Keratinocyte (primary cell): ENCODE data around the gene PRKCZ. TPM values are rescaled to one million over a fixed set of nuclear protein-coding genes. Genes with fewer than 3 reads are reported as not detected.

Experiments
- DNase-seq: peaks from one replicate; pipeline ENCODE4 v3.0.0-alpha.2; 2011; ENCODE audit warnings: low read depth, missing footprints, low spot score
- FAIRE-seq: peaks from 2 replicates; lab custom pipeline; 2011; peaks lifted over from hg19 to GRCh38; lab: Jason Lieb, UNC
- H2AFZ ChIP-seq: 2 replicates; pipeline ENCODE4 v1.6.0; 2012; ENCODE audit warnings: low read length, control low read depth, inconsistent platforms; ENCODE audit not compliant: control insufficient read depth
- H3K27ac ChIP-seq: 2 replicates; pipeline ENCODE4 v1.5.1; 2011; ENCODE audit warnings: low read length; ENCODE audit not compliant: control insufficient read depth, insufficient read depth
- H3K27me3 ChIP-seq: 3 replicates; pipeline ENCODE4 v1.6.0; 2011; ENCODE audit warnings: low read length; ENCODE audit not compliant: control insufficient read depth, insufficient read depth; ENCODE audit errors: extremely low read depth
- H3K36me3 ChIP-seq, 2 experiments: 2 replicates in 1 of 2; 3 replicates in 1 of 2; pipeline ENCODE4 v1.5.1; 2011; ENCODE audit warnings: low read length in 2 of 2, mild to moderate bottlenecking in 1 of 2; ENCODE audit not compliant: control insufficient read depth in 2 of 2, insufficient read depth in 2 of 2; ENCODE audit errors: extremely low read depth in 1 of 2
- H3K4me1 ChIP-seq: 3 replicates; pipeline ENCODE4 v1.5.1; 2011; ENCODE audit warnings: low read length; ENCODE audit not compliant: control insufficient read depth, insufficient read depth; ENCODE audit errors: extremely low read depth
- H3K4me2 ChIP-seq: 3 replicates; pipeline ENCODE4 v1.6.0; 2011; ENCODE audit warnings: low read depth, low read length; ENCODE audit not compliant: control insufficient read depth, insufficient read depth; ENCODE audit errors: extremely low read depth
- H3K4me3 ChIP-seq, 3 experiments: fragments of 200-600 bp in 1 of 3; sonication (generic) in 1 of 3; 2 replicates in 2 of 3; 3 replicates in 1 of 3; pipeline ENCODE4 v1.5.1; 2011 to 2016; ENCODE audit warnings: low read length in 3 of 3, mild to moderate bottlenecking in 3 of 3, control low read depth in 2 of 3, inconsistent platforms in 1 of 3, low read depth in 1 of 3, mixed read lengths in 1 of 3, mixed run types in 1 of 3, moderate library complexity in 1 of 3; ENCODE audit not compliant: control insufficient read depth in 2 of 3, insufficient read depth in 2 of 3; ENCODE audit errors: extremely low read depth in 1 of 3
- H3K79me2 ChIP-seq: 2 replicates; pipeline ENCODE4 v1.6.0; 2012; ENCODE audit warnings: low read length; ENCODE audit not compliant: control insufficient read depth, insufficient read depth
- H3K9ac ChIP-seq: 3 replicates; pipeline ENCODE4 v1.6.0; 2011; ENCODE audit warnings: low read length; ENCODE audit not compliant: control insufficient read depth, insufficient read depth; ENCODE audit errors: extremely low read depth
- H3K9me1 ChIP-seq: 3 replicates; pipeline ENCODE4 v1.6.0; 2011; ENCODE audit warnings: low read length; ENCODE audit not compliant: control insufficient read depth, insufficient read depth; ENCODE audit errors: extremely low read depth
- H3K9me3 ChIP-seq: 2 replicates; pipeline ENCODE4 v1.5.1; 2012; ENCODE audit warnings: low read depth, low read length; ENCODE audit not compliant: control insufficient read depth
- H4K20me1 ChIP-seq: 3 replicates; pipeline ENCODE4 v1.6.0; 2011; ENCODE audit warnings: low read length; ENCODE audit not compliant: control insufficient read depth, insufficient read depth; ENCODE audit errors: extremely low read depth
- EZH2 ChIP-seq: IDR thresholded peaks from one replicate; pipeline ENCODE4 v1.6.1; 2012; ENCODE audit warnings: inconsistent platforms, mild to moderate bottlenecking, low read length, moderate library complexity
- dilution Hi-C: fragments of 300-500 bp; cut with MboI; formaldehyde crosslinking; loops from one replicate; pipeline ENCODE4 v1.7.0; 2020; ENCODE audit warnings: low sequenced_read_pairs; ENCODE audit not compliant: extremely low pct_ligation_motif_present
- polyA plus RNA-seq, 5 experiments: library from polyadenylated mRNA; depleted of rRNA in 3 of 5; stranded (reverse) in 3 of 5; stranded (forward) in 1 of 5; unstranded in 1 of 5; fragments of >200 nt; gene quantifications; 1 replicate in 1 of 5; 2 replicates in 3 of 5; 3 replicates in 1 of 5; pipeline versions ENCODE4 v1.2.1 to v1.2.3, GENCODE V29; 2011 to 2012; ENCODE audit warnings: missing spikeins in 2 of 5, low read depth in 1 of 5, low replicate concordance in 1 of 5
- TF ChIP-seq, protein P1 (sequence below), 3 experiments: IDR thresholded peaks in 1 of 3; conservative IDR thresholded peaks in 1 of 3; optimal IDR thresholded peaks in 1 of 3; 2 replicates in 2 of 3; 3 replicates in 1 of 3; pipeline versions ENCODE3 to v1.5.1; 2011; ENCODE audit warnings: low read length in 3 of 3, mild to moderate bottlenecking in 3 of 3, moderate library complexity in 2 of 3, control low read depth in 1 of 3, inconsistent platforms in 1 of 3; ENCODE audit not compliant: insufficient read depth in 2 of 3; ENCODE audit errors: extremely low read depth in 1 of 3

PRKCZ gene
- polyA plus RNA-seq, 1 donor (not counting 4 experiments of a cell fraction or from before 2014, with no cell fraction given): 36.3 TPM

DNA sequence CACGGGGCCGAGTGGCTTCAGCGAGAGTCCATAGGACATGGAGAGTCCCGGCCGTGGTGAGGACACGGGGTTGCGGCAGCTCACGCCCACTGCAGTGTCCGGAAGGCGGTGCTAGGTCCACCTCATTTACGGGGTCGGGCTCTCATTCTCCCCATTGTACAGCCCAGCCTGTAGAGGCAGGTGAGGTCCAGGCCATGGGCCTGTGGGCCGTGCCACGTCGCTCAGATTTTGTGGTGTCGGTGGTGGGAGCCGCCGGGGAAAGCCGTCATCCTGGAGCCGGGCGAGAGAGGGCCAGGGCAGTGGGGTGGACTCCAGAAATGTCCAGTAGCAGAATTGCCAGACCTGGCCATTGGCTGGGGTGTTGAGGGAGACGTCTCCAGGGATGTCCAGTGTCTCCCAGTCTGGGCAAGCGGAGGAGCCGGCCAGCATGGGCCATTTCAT lies 59.4 kb downstream of the PRKCZ start:
- Histone ChIP-seq H3K36me3 (peaks cover 9 to 11% of the 10 kb centered on the region in 2 experiments), H3K9me1 (no peaks in the 10 kb centered on the region), H3K9ac (no peak overlapping the region), H3K27ac (no peak overlapping the region), H3K4me3 (no peak overlapping the region), H3K79me2 (no peaks in the 10 kb centered on the region), H2AFZ (no peak overlapping the region), H3K9me3 (no peaks in the 10 kb centered on the region), H3K4me1 (no peaks in the 10 kb centered on the region), H3K27me3 (no peaks in the 10 kb centered on the region), H4K20me1 (no peaks in the 10 kb centered on the region), H3K4me2 (no peak overlapping the region)
- dilution Hi-C loops: no loop called here
- FAIRE-seq (no peak), DNase-seq (no peak)
- TF ChIP-seq, protein P1, sequence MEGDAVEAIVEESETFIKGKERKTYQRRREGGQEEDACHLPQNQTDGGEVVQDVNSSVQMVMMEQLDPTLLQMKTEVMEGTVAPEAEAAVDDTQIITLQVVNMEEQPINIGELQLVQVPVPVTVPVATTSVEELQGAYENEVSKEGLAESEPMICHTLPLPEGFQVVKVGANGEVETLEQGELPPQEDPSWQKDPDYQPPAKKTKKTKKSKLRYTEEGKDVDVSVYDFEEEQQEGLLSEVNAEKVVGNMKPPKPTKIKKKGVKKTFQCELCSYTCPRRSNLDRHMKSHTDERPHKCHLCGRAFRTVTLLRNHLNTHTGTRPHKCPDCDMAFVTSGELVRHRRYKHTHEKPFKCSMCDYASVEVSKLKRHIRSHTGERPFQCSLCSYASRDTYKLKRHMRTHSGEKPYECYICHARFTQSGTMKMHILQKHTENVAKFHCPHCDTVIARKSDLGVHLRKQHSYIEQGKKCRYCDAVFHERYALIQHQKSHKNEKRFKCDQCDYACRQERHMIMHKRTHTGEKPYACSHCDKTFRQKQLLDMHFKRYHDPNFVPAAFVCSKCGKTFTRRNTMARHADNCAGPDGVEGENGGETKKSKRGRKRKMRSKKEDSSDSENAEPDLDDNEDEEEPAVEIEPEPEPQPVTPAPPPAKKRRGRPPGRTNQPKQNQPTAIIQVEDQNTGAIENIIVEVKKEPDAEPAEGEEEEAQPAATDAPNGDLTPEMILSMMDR (optimal IDR thresholded peaks at IDR 0.05 in 1 of 3, IDR thresholded peaks at IDR 0.05 in 1 of 3, conservative IDR thresholded peaks at IDR 0.05 in 1 of 3; ENCODE audit: extremely low read depth in 1 of 3, insufficient read depth in 2 of 3, low read length in 3 of 3): no peak
- TF ChIP-seq EZH2: no peak

DNA sequence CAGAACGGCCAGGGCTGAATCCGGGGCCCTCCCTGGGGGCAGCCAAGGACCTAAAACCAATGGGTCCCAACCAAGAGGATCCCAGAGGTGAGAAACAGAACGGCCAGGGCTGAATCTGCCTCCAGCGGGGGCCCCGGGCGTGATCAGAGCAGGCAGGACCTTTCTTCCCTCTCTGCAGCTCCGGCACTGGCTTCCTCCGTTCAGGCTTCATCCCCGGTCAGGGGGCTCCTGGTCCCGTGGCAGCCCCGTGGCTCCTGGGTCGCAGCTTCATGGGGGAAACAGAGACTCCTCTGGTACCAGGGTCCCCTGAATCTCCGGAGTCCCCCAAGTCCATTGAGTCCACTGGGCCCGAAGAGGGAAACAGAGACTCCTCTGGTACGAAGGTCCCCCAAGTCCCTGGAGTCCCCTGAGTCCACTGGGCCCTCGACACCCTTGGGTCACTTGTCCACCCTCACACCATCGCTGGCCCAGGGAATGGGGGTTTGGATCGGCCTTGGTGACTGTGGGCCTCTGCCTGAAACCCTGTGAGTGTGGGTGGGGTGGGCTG lies 60.1 kb downstream of the PRKCZ start:
- H3K36me3 ChIP-seq: peaks cover 7 to 9% of the 10 kb centered on the region in 2 experiments
- no peak for TF ChIP-seq EZH2
- TF ChIP-seq, protein P1 (optimal IDR thresholded peaks at IDR 0.05 in 1 of 3, IDR thresholded peaks at IDR 0.05 in 1 of 3, conservative IDR thresholded peaks at IDR 0.05 in 1 of 3; ENCODE audit: extremely low read depth in 1 of 3, insufficient read depth in 2 of 3, low read length in 3 of 3): no peak
- no peak overlapping the region for H3K27ac ChIP-seq
- H3K79me2 ChIP-seq: no peaks in the 10 kb centered on the region
- H3K9ac ChIP-seq: no peak overlapping the region
- no peaks in the 10 kb centered on the region for H3K4me1 ChIP-seq
- H3K27me3 ChIP-seq: no peaks in the 10 kb centered on the region
- dilution Hi-C loops: no loop called here
- H3K9me3 ChIP-seq: no peaks in the 10 kb centered on the region
- FAIRE-seq: no peak
- H4K20me1 ChIP-seq: no peaks in the 10 kb centered on the region
- DNase-seq: no peak
- no peak overlapping the region for H3K4me3 ChIP-seq
- no peaks in the 10 kb centered on the region for H3K9me1 ChIP-seq
- H2AFZ ChIP-seq: no peak overlapping the region
- H3K4me2 ChIP-seq: no peak overlapping the region
